Measurements from ENCODE around the gene CCDC171. TPM values are rescaled to one million over a fixed set of nuclear protein-coding genes. Genes with fewer than 3 reads are reported as not detected.

The CCDC171 gene
- polyA plus RNA-seq: 9.1 and 15.8 TPM in 2 replicates
- 34.3 and 37.3 TPM in 2 replicates for polyA minus RNA-seq

- Histone ChIP-seq H2AFZ (ENCODE audit: low read depth, low read length) (peak within 1 kb of the TSS; percentile 78), H3K4me3 (ENCODE audit: low read length) (peak within 1 kb of the TSS; percentile 74), H3K27me3 (ENCODE audit: insufficient read depth, low read depth, low read length) (no peaks in the 10 kb centered on the region), H3K4me2 (ENCODE audit: low read length) (peak within 1 kb of the TSS; percentile 87), H3K36me3 (ENCODE audit: insufficient read depth, low read length) (no peaks in the 10 kb centered on the region), H3K79me2 (replicated peaks; ENCODE audit: insufficient read depth, low read length) (no peaks in the 10 kb centered on the region), H3F3A (ENCODE audit: insufficient read depth, low read length, poor library complexity, severe bottlenecking) (peaks cover 12% of the 10 kb centered on the region), H3K9me2 (ENCODE audit: insufficient read depth, low read length) (no peaks in the 10 kb centered on the region), H4K20me1 (ENCODE audit: insufficient read depth) (no peaks in the 10 kb centered on the region), H3K9me3 (ENCODE audit: low read length) (no peaks in the 10 kb centered on the region), H3K9ac (ENCODE audit: low read length) (peak within 1 kb of the TSS; percentile 95), H3K27ac (ENCODE audit: low read length) (peak within 1 kb of the TSS; percentile 98)
- TF ChIP-seq TAF1 (IDR thresholded peaks at IDR 0.05; ENCODE audit: low read depth) (no peak), MXI1 (conservative IDR thresholded peaks at IDR 0.05; ENCODE audit: poor library complexity, severe bottlenecking) (peak; percentile 84), EP300 (conservative IDR thresholded peaks at IDR 0.05; ENCODE audit: poor library complexity, severe bottlenecking) (no peak), REST (IDR thresholded peaks at IDR 0.05; ENCODE audit: borderline replicate concordance) (peak; percentile 91), RAD21 (conservative IDR thresholded peaks at IDR 0.05) (no peak), POLR2AphosphoS5 (IDR thresholded peaks at IDR 0.05) (peak; percentile 98), SMC3 (conservative IDR thresholded peaks at IDR 0.05; ENCODE audit: poor library complexity) (no peak), EZH2 (IDR thresholded peaks at IDR 0.05; ENCODE audit: borderline replicate concordance, insufficient read depth, low read length, poor library complexity, severe bottlenecking) (no peak)
- TF ChIP-seq, protein P1, sequence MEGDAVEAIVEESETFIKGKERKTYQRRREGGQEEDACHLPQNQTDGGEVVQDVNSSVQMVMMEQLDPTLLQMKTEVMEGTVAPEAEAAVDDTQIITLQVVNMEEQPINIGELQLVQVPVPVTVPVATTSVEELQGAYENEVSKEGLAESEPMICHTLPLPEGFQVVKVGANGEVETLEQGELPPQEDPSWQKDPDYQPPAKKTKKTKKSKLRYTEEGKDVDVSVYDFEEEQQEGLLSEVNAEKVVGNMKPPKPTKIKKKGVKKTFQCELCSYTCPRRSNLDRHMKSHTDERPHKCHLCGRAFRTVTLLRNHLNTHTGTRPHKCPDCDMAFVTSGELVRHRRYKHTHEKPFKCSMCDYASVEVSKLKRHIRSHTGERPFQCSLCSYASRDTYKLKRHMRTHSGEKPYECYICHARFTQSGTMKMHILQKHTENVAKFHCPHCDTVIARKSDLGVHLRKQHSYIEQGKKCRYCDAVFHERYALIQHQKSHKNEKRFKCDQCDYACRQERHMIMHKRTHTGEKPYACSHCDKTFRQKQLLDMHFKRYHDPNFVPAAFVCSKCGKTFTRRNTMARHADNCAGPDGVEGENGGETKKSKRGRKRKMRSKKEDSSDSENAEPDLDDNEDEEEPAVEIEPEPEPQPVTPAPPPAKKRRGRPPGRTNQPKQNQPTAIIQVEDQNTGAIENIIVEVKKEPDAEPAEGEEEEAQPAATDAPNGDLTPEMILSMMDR (IDR thresholded peaks at IDR 0.05; ENCODE audit: poor library complexity, severe bottlenecking): no peak
Measured at GRCh38 chr9:15552636-15553527, at the start of gene CCDC171. TSS of gene CCDC171 (plus strand) at chr9:15553043. CDS start at chr9:15564089, 11,046 bp downstream.

DNA sequence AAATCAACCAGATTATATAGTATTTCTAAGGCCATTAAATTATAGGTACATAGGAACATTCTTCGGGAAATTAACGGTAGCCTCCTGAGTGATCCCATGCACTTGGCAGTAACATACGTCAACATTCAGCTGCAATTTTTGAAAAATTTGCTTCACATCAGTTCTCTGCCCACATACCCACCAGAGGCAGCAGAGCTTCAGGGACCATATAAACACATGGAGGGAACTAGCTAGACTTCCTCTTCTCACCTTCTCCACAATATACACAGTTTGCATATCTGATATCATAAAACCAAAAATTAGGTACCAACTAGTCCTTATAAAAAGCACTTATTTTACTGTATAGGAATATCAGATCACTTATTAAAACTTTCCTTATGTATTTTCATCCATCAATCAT, 46.9 kb upstream of the CCDC171 start:
- H3K79me2 ChIP-seq (replicated peaks; ENCODE audit: insufficient read depth, low read length): peaks cover 67% of the 10 kb centered on the region
- H2AFZ ChIP-seq (ENCODE audit: low read depth, low read length): no peak overlapping the region
- H3K9me2 ChIP-seq (ENCODE audit: insufficient read depth, low read length): no peaks in the 10 kb centered on the region
- H3F3A ChIP-seq (ENCODE audit: insufficient read depth, low read length, poor library complexity, severe bottlenecking): no peaks in the 10 kb centered on the region
- peaks cover 6% of the 10 kb centered on the region for H4K20me1 ChIP-seq (ENCODE audit: insufficient read depth)
- H3K36me3 ChIP-seq (ENCODE audit: insufficient read depth, low read length): peaks cover 27% of the 10 kb centered on the region
- H3K4me2 ChIP-seq (ENCODE audit: low read length): no peak overlapping the region
- no peak overlapping the region for H3K4me3 ChIP-seq (ENCODE audit: low read length)
- no peak overlapping the region for H3K9ac ChIP-seq (ENCODE audit: low read length)
- no peaks in the 10 kb centered on the region for H3K9me3 ChIP-seq (ENCODE audit: low read length)
- H3K27ac ChIP-seq (ENCODE audit: low read length): no peak overlapping the region
- TF ChIP-seq TAF1 (IDR thresholded peaks at IDR 0.05; ENCODE audit: low read depth) (no peak), POLR2AphosphoS5 (IDR thresholded peaks at IDR 0.05) (no peak), MXI1 (conservative IDR thresholded peaks at IDR 0.05; ENCODE audit: poor library complexity, severe bottlenecking) (no peak), EP300 (conservative IDR thresholded peaks at IDR 0.05; ENCODE audit: poor library complexity, severe bottlenecking) (no peak), REST (IDR thresholded peaks at IDR 0.05; ENCODE audit: borderline replicate concordance) (no peak)
- TF ChIP-seq, protein P1 (IDR thresholded peaks at IDR 0.05; ENCODE audit: poor library complexity, severe bottlenecking): no peak
- no peaks in the 10 kb centered on the region for H3K27me3 ChIP-seq (ENCODE audit: insufficient read depth, low read depth, low read length)
